Kidney (tissue), 14 donors: ENCODE measurements around the gene SLC12A7. TPM values are rescaled to one million over a fixed set of nuclear protein-coding genes. Genes with fewer than 3 reads are reported as not detected.

Experiments
- DNase-seq, 5 donors: peaks; one replicate each; pipeline ENCODE4 v3.0.0-alpha.2; 2013 to 2020
- FAIRE-seq: peaks from 2 replicates; lab custom pipeline; 2012; peaks lifted over from hg19 to GRCh38; lab: Jason Lieb, UNC
- H3K27ac ChIP-seq, 2 donors: one replicate each; pipeline ENCODE4 v1.7.0; 2013; ENCODE audit warnings: low read depth in 2 of 2, low read length in 2 of 2, inconsistent platforms in 1 of 2
- H3K27me3 ChIP-seq: one replicate; pipeline ENCODE4 v1.7.1; 2013; ENCODE audit warnings: low read length, inconsistent platforms; ENCODE audit not compliant: control insufficient read depth, insufficient read depth
- H3K36me3 ChIP-seq, 3 donors: one replicate each; pipeline versions ENCODE4 v1.7.0 to v1.7.1; 2013; ENCODE audit warnings: low read length in 3 of 3, control low read depth in 1 of 3, inconsistent platforms in 1 of 3; ENCODE audit not compliant: insufficient read depth in 3 of 3, control insufficient read depth in 2 of 3
- H3K4me1 ChIP-seq, 3 donors: one replicate each; pipeline versions ENCODE4 v1.7.0 to v1.7.1; 2013; ENCODE audit warnings: low read length in 3 of 3, inconsistent platforms in 1 of 3, low read depth in 1 of 3; ENCODE audit not compliant: control insufficient read depth in 2 of 3, insufficient read depth in 2 of 3
- H3K4me3 ChIP-seq, 3 donors: one replicate each; pipeline versions ENCODE4 v1.7.0 to v1.8.1; 2013; ENCODE audit warnings: low read length in 3 of 3, control low read depth in 1 of 3, inconsistent platforms in 1 of 3
- H3K9ac ChIP-seq, 3 donors: one replicate each; pipeline versions ENCODE4 v1.7.0 to v1.7.1; 2013; ENCODE audit warnings: low read length in 3 of 3, control low read depth in 1 of 3, inconsistent platforms in 1 of 3
- H3K9me3 ChIP-seq, 3 donors: one replicate each; pipeline versions ENCODE4 v1.7.0 to v1.7.1; 2013; ENCODE audit warnings: low read length in 3 of 3, control low read depth in 1 of 3, inconsistent platforms in 1 of 3; ENCODE audit not compliant: control insufficient read depth in 2 of 3, insufficient read depth in 1 of 3
- intact Hi-C: fragments of 100-400 bp; cut with DNase I; formaldehyde crosslinking; loops from one replicate; pipeline ENCODE4 v1.11.1; 2022
- polyA plus RNA-seq: library from polyadenylated mRNA; stranded (reverse); fragments of 350-450 nt; fragmentation: Illumina TruSeq; extraction: RNeasy Lipid Tissue Mini Kit (QIAGEN cat#74804); gene quantifications from one replicate; pipeline ENCODE4 v1.2.3, GENCODE V29; 2014; ENCODE audit warnings: low read depth, low replicate concordance; ENCODE audit not compliant: insufficient read depth
- total RNA-seq: library from RNA; stranded (reverse); fragmentation: NEBNext Ultra II Directional; extraction: Animal tissue kit (Norgen Biotek cat#: 25700); gene quantifications from one replicate; pipeline ENCODE4 v1.2.1, GENCODE V29; 2021
- TF ChIP-seq, protein P1 (sequence below): IDR thresholded peaks from 3 replicates; pipeline ENCODE4 v1.5.1; 2012; ENCODE audit warnings: mild to moderate bottlenecking, moderate library complexity, borderline replicate concordance; ENCODE audit not compliant: insufficient read depth; ENCODE audit errors: extremely low read depth
- donor health status: control.
- donor health status: control.
- donor health status: control.
- donor health status: control.
- donor health status: control.
- donor health status: DM: yes; HTN: yes; CAD: no.
- donor health status: Normal renal cell carcinoma (clear cell type).

SLC12A7 gene
- total and polyA plus RNA-seq, 2 donors from 2014 or later: 28.2 to 92.9 TPM

DNA sequence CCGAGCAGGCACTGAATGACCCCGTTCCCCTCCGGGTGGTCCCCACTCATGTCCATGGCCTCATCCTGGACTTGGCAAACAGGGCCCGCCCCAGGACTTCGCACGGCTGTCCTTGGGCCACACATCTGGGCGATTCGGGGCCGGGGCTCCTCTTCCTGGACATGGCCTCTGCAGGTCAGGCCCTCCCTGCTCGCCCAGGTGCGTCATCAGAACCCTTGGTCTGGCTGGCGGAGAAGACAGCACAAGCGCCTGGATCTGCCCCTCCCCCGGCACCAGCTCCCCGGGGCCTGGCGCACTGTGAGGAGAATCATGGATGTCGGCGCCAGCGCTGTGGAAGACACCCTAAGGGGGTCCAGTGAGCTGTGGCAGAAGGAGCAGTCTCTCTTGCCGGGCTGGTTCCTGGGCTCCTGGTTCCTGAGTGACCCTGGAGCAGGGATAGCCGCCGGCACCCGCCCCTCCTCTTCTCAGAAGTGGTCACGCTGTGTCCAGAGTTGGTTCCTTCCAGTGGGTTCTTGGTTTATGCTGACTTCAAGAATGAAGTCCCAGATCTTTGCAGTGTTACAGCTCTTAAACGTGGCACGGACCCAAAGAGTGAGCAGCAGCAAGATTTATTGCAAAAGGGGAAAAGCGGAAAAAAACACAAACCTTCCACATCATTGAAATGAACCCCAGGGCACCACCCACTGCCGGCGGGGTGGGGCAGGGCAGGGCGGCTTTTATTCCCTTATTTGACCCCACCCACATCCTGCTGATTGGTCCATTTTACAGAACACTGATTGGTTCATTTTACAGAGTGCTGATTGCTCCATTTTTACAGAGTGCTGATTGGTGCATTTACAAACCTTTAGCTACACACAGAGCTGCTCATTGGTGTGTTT is 25.9 kb upstream of the SLC12A7 start:
- intact Hi-C loops: no loop called here
- H3K9me3 ChIP-seq: no peaks in the 10 kb centered on the region
- H3K9ac ChIP-seq: no peak overlapping the region
- H3K27ac ChIP-seq: peak overlapping the region; percentile 41 to 57
- FAIRE-seq (no peak), DNase-seq (peak in 2 of 5 donors; percentile 63 to 86)
- TF ChIP-seq, protein P1, sequence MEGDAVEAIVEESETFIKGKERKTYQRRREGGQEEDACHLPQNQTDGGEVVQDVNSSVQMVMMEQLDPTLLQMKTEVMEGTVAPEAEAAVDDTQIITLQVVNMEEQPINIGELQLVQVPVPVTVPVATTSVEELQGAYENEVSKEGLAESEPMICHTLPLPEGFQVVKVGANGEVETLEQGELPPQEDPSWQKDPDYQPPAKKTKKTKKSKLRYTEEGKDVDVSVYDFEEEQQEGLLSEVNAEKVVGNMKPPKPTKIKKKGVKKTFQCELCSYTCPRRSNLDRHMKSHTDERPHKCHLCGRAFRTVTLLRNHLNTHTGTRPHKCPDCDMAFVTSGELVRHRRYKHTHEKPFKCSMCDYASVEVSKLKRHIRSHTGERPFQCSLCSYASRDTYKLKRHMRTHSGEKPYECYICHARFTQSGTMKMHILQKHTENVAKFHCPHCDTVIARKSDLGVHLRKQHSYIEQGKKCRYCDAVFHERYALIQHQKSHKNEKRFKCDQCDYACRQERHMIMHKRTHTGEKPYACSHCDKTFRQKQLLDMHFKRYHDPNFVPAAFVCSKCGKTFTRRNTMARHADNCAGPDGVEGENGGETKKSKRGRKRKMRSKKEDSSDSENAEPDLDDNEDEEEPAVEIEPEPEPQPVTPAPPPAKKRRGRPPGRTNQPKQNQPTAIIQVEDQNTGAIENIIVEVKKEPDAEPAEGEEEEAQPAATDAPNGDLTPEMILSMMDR: no peak
- no peaks in the 10 kb centered on the region for H3K27me3 ChIP-seq
- H3K36me3 ChIP-seq: no peaks in the 10 kb centered on the region
- peaks cover 0 to 7% (median 0%) of the 10 kb centered on the region in 3 donors for H3K4me1 ChIP-seq
- H3K4me3 ChIP-seq: no peak overlapping the region

DNA sequence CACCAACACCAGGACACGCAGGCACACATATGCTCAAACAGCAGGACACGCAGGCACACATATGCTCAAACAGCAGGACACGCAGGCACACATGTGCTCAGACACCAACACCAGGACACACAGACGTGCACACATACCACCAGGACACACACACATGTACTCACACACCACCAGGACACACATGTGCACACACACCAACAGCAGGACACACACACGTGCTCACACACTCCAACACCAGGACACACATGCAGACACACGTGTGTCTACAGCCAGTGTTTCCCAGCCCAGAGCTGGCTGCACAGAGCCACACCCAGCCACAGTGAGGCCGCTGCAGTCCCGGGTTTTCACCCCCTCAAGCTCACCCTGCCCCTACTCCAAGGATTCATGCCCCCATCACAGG is 25.0 kb upstream of the SLC12A7 start:
- FAIRE-seq (no peak), DNase-seq (no peak)
- H3K27me3 ChIP-seq: no peaks in the 10 kb centered on the region
- H3K4me3 ChIP-seq: peak overlapping the region in 1 of 3 donors; percentile 19
- TF ChIP-seq, protein P1: no peak
- H3K36me3 ChIP-seq: no peaks in the 10 kb centered on the region
- peaks cover 0 to 7% (median 0%) of the 10 kb centered on the region in 3 donors for H3K4me1 ChIP-seq
- no peaks in the 10 kb centered on the region for H3K9me3 ChIP-seq
- intact Hi-C loops: no loop called here
- H3K9ac ChIP-seq: no peak overlapping the region
- no peak overlapping the region for H3K27ac ChIP-seq

DNA sequence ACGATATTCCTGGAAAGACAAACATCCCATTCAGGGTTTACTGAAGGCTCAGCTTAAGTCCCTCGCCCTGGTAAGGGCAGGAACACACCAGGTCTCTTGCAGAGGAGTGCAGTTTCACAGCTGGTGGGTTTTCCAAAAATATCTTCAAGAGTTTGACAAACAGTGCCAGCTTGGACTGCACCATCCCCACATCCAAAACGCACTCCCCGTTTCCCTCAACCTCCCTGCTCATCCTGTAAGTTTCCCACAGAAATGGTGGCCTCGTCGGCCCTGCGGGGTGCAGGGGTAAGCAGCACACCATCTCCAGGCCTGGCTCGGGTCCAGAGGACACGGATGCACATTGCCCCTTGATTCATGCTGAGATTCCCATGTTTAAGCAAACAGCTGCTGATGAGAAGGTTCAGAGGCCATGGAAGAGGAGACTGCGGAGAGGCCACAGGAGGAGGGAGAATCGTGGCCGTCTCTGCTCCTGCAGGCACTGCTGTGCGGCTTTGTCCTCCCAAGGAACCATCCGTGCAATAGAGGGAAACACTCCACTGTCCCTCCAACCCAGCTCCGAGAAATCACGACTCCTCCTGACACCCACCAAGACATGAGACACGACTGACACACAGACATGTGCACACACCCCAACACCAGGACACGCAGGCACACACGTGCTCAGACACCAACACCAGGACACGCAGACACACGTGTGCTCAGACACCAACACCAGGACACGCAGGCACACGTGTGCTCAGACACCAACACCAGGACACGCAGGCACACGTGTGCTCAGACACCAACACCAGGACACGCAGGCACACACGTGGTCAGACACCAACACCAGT is 24.0 kb upstream of the SLC12A7 start:
- intact Hi-C loops: no loop called here
- Histone ChIP-seq H3K9me3 (no peaks in the 10 kb centered on the region), H3K9ac (no peak overlapping the region), H3K36me3 (no peaks in the 10 kb centered on the region), H3K4me3 (no peak overlapping the region), H3K27me3 (no peaks in the 10 kb centered on the region), H3K4me1 (peaks cover 0 to 8% (median 0%) of the 10 kb centered on the region in 3 donors), H3K27ac (no peak overlapping the region)
- FAIRE-seq (no peak), DNase-seq (no peak)
- TF ChIP-seq, protein P1: no peak
